ENCODE measurements around the gene ACOX1. TPM values are rescaled to one million over a fixed set of nuclear protein-coding genes. Genes with fewer than 3 reads are reported as not detected.

Gene ACOX1
- total and polyA plus RNA-seq, 2 of the 13 experiments (the other 11 are each of a cell fraction or from before 2014, with no cell fraction given): 86.4 to 120 TPM

GRCh38 chr17:75906143-75906884 lies 72.7 kb downstream of the ACOX1 start (continued):
- no peak for TF ChIP-seq ZNF710 (CRISPR knock-in tag; IDR thresholded peaks at IDR 0.05; ENCODE audit: borderline replicate concordance)
- TF ChIP-seq, protein P1, sequence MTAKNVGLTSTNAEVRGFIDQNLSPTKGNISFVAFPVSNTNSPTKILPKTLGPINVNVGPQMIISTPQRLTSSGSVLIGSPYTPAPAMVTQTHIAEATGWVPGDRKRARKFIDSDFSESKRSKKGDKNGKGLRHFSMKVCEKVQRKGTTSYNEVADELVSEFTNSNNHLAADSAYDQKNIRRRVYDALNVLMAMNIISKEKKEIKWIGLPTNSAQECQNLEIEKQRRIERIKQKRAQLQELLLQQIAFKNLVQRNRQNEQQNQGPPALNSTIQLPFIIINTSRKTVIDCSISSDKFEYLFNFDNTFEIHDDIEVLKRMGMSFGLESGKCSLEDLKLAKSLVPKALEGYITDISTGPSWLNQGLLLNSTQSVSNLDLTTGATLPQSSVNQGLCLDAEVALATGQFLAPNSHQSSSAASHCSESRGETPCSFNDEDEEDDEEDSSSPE (CRISPR knock-in tag; IDR thresholded peaks at IDR 0.05): no peak
- TF ChIP-seq MEIS2 (CRISPR knock-in tag; IDR thresholded peaks at IDR 0.05): no peak
- TF ChIP-seq, protein P2, sequence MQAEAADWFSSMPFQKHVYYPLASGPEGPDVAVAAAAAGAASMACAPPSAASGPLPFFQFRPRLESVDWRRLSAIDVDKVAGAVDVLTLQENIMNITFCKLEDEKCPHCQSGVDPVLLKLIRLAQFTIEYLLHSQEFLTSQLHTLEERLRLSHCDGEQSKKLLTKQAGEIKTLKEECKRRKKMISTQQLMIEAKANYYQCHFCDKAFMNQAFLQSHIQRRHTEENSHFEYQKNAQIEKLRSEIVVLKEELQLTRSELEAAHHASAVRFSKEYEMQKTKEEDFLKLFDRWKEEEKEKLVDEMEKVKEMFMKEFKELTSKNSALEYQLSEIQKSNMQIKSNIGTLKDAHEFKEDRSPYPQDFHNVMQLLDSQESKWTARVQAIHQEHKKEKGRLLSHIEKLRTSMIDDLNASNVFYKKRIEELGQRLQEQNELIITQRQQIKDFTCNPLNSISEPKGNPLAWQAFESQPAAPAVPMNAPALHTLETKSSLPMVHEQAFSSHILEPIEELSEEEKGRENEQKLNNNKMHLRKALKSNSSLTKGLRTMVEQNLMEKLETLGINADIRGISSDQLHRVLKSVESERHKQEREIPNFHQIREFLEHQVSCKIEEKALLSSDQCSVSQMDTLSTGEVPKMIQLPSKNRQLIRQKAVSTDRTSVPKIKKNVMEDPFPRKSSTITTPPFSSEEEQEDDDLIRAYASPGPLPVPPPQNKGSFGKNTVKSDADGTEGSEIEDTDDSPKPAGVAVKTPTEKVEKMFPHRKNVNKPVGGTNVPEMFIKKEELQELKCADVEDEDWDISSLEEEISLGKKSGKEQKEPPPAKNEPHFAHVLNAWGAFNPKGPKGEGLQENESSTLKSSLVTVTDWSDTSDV (CRISPR knock-in tag; IDR thresholded peaks at IDR 0.05): no peak
- TF ChIP-seq MYC (CRISPR knock-in tag; IDR thresholded peaks at IDR 0.05; ENCODE audit: borderline replicate concordance): no peak
- no peak for TF ChIP-seq ZNF816 (CRISPR knock-in tag; IDR thresholded peaks at IDR 0.05; ENCODE audit: borderline replicate concordance)
- TF ChIP-seq HDAC6 (IDR thresholded peaks at IDR 0.05; ENCODE audit: low read depth, low read length): no peak
- no peak for TF ChIP-seq RBAK (CRISPR knock-in tag; IDR thresholded peaks at IDR 0.05)
- no peak for TF ChIP-seq CEBPG (CRISPR knock-in tag; IDR thresholded peaks at IDR 0.05)
- no peak for TF ChIP-seq ATM (IDR thresholded peaks at IDR 0.05; ENCODE audit: borderline replicate concordance)
- peak; percentile 15; the same call in 1 of the 2 replicates for TF ChIP-seq GABPB1 (CRISPR knock-in tag; IDR thresholded peaks at IDR 0.05)
- no peak for TF ChIP-seq TRAFD1 (CRISPR knock-in tag; IDR thresholded peaks at IDR 0.05; ENCODE audit: borderline replicate concordance)
- no peak for TF ChIP-seq RAD21 (CRISPR knock-in tag; IDR thresholded peaks at IDR 0.05)
- no peak for TF ChIP-seq ZNF382 (CRISPR knock-in tag; IDR thresholded peaks at IDR 0.05; ENCODE audit: borderline replicate concordance)
- no peak for TF ChIP-seq ZNF282 (IDR thresholded peaks at IDR 0.05; ENCODE audit: partially characterized antibody)
- no peak for TF ChIP-seq ZKSCAN8 (CRISPR knock-in tag; IDR thresholded peaks at IDR 0.05; ENCODE audit: borderline replicate concordance)
- TF ChIP-seq ZNF792 (CRISPR knock-in tag; IDR thresholded peaks at IDR 0.05): no peak
- no peak for TF ChIP-seq NR2C2 (CRISPR knock-in tag; IDR thresholded peaks at IDR 0.05; ENCODE audit: borderline replicate concordance)
- no peak for TF ChIP-seq ZNF30 (CRISPR knock-in tag; IDR thresholded peaks at IDR 0.05)
- TF ChIP-seq, protein P3, sequence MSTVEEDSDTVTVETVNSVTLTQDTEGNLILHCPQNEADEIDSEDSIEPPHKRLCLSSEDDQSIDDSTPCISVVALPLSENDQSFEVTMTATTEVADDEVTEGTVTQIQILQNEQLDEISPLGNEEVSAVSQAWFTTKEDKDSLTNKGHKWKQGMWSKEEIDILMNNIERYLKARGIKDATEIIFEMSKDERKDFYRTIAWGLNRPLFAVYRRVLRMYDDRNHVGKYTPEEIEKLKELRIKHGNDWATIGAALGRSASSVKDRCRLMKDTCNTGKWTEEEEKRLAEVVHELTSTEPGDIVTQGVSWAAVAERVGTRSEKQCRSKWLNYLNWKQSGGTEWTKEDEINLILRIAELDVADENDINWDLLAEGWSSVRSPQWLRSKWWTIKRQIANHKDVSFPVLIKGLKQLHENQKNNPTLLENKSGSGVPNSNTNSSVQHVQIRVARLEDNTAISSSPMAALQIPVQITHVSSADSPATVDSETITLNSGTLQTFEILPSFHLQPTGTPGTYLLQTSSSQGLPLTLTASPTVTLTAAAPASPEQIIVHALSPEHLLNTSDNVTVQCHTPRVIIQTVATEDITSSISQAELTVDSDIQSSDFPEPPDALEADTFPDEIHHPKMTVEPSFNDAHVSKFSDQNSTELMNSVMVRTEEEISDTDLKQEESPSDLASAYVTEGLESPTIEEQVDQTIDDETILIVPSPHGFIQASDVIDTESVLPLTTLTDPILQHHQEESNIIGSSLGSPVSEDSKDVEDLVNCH (CRISPR knock-in tag; IDR thresholded peaks at IDR 0.05): no peak
